A673 (cell line): Measurements from ENCODE around the gene ADAMTS12. TPM values are rescaled to one million over a fixed set of nuclear protein-coding genes. Genes with fewer than 3 reads are reported as not detected.
A peak's percentile ranks its signal among the peaks of the same experiment; 100 is the strongest.

Experiments used
- Bru-seq: library from RNA; stranded (reverse); fragments of 400-500 nt; gene quantifications from one replicate; lab custom pipeline; 2021; lab: Mats Ljungman, UMichigan
- BruChase-seq, 2 experiments: library from RNA; stranded (reverse); fragments of 400-500 nt; gene quantifications; one replicate each; lab custom pipeline; 2021; lab: Mats Ljungman, UMichigan
- BruUV-seq: library from RNA; stranded (reverse); fragments of 400-500 nt; replicated peaks from 2 replicates; lab custom pipeline; 2021; lab: Mats Ljungman, UMichigan
- CTCF ChIA-PET: fragments of 300-600 bp; sonication (Branson Sonifier 250); formaldehyde crosslinking; loops from one replicate; lab custom pipeline; 2022; ENCODE audit warnings: antibody characterized with exemption; lab: Charles Lee
- POLR2A ChIA-PET: fragments of 300-600 bp; sonication (Branson Sonifier 250); formaldehyde crosslinking; loops from one replicate; lab custom pipeline; 2022; ENCODE audit warnings: antibody characterized with exemption; ENCODE audit not compliant: low non-redundant PET; lab: Charles Lee
- DNase-seq: peaks from one replicate; pipeline ENCODE4 v3.0.0-alpha.2; 2015; ENCODE audit warnings: low spot score
- H3K27ac ChIP-seq: fragments of 200-600 bp; sonication (generic); 2 replicates; pipeline ENCODE4 v1.5.1; 2016; ENCODE audit warnings: mixed run types, low read depth, mild to moderate bottlenecking, mixed read lengths, antibody characterized with exemption, low read length; ENCODE audit not compliant: poor library complexity, severe bottlenecking
- H3K27me3 ChIP-seq: fragments of 200-600 bp; sonication (generic); replicated peaks from 2 replicates; pipeline ENCODE4 v1.6.1; 2017; ENCODE audit warnings: mixed run types, low read depth, mild to moderate bottlenecking, mixed read lengths, antibody characterized with exemption, low read length; ENCODE audit not compliant: insufficient read depth, poor library complexity
- H3K36me3 ChIP-seq: fragments of 200-600 bp; sonication (generic); 2 replicates; pipeline ENCODE4 v1.6.1; 2016; ENCODE audit warnings: mixed run types, mild to moderate bottlenecking, mixed read lengths, antibody characterized with exemption, low read length; ENCODE audit not compliant: insufficient read depth, poor library complexity, severe bottlenecking
- H3K4me1 ChIP-seq: fragments of 200-600 bp; sonication (generic); 2 replicates; pipeline ENCODE4 v1.6.1; 2017; ENCODE audit warnings: mixed run types, mild to moderate bottlenecking, mixed read lengths, antibody characterized with exemption, low read length; ENCODE audit not compliant: insufficient read depth, poor library complexity, severe bottlenecking
- H3K4me3 ChIP-seq: fragments of 200-600 bp; sonication (generic); 2 replicates; pipeline ENCODE4 v1.5.1; 2016; ENCODE audit warnings: low read depth, mixed run types, mild to moderate bottlenecking, mixed read lengths, low read length; ENCODE audit not compliant: poor library complexity, severe bottlenecking
- H3K9me3 ChIP-seq: fragments of 200-600 bp; sonication (generic); 2 replicates; pipeline ENCODE4 v1.6.1; 2016; ENCODE audit warnings: mixed run types, low read depth, mild to moderate bottlenecking, mixed read lengths, antibody characterized with exemption, low read length; ENCODE audit not compliant: poor library complexity, severe bottlenecking
- CTCF ChIP-seq: fragments of 300-800, 200-600 bp; sonication (generic); conservative IDR thresholded peaks from 2 replicates; pipeline ENCODE4 v1.5.1; 2017; ENCODE audit warnings: low read depth, mild to moderate bottlenecking, antibody characterized with exemption, low read length, moderate library complexity, mixed read lengths
- EZH2 ChIP-seq: fragments of 200-600 bp; sonication (generic); IDR thresholded peaks from 2 replicates; pipeline ENCODE4 v1.6.1; 2017; ENCODE audit warnings: borderline replicate concordance, low read depth, mild to moderate bottlenecking, mixed read lengths, antibody characterized with exemption, low read length; ENCODE audit not compliant: poor library complexity, severe bottlenecking
- intact Hi-C: fragments of 100-400 bp; cut with micrococcal nuclease; formaldehyde crosslinking; loops from one replicate; pipeline ENCODE4 v1.10.0; 2022; ENCODE audit not compliant: unreplicated experiment
- long read RNA-seq: library from polyadenylated mRNA; stranded (forward); transcript quantifications from one replicate; pipeline ENCODE4 v2.0.0, GENCODE V29; 2022
- total RNA-seq: library from RNA; stranded (reverse); gene quantifications from 2 replicates; pipeline ENCODE4 v1.2.3, GENCODE V29; 2021

ADAMTS12 gene, protein sequence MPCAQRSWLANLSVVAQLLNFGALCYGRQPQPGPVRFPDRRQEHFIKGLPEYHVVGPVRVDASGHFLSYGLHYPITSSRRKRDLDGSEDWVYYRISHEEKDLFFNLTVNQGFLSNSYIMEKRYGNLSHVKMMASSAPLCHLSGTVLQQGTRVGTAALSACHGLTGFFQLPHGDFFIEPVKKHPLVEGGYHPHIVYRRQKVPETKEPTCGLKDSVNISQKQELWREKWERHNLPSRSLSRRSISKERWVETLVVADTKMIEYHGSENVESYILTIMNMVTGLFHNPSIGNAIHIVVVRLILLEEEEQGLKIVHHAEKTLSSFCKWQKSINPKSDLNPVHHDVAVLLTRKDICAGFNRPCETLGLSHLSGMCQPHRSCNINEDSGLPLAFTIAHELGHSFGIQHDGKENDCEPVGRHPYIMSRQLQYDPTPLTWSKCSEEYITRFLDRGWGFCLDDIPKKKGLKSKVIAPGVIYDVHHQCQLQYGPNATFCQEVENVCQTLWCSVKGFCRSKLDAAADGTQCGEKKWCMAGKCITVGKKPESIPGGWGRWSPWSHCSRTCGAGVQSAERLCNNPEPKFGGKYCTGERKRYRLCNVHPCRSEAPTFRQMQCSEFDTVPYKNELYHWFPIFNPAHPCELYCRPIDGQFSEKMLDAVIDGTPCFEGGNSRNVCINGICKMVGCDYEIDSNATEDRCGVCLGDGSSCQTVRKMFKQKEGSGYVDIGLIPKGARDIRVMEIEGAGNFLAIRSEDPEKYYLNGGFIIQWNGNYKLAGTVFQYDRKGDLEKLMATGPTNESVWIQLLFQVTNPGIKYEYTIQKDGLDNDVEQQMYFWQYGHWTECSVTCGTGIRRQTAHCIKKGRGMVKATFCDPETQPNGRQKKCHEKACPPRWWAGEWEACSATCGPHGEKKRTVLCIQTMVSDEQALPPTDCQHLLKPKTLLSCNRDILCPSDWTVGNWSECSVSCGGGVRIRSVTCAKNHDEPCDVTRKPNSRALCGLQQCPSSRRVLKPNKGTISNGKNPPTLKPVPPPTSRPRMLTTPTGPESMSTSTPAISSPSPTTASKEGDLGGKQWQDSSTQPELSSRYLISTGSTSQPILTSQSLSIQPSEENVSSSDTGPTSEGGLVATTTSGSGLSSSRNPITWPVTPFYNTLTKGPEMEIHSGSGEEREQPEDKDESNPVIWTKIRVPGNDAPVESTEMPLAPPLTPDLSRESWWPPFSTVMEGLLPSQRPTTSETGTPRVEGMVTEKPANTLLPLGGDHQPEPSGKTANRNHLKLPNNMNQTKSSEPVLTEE (N-terminal part only)
- 0.76 and 0.84 TPM in 2 replicates for total RNA-seq
- Bru-seq, nascent RNA: percentile 23 among the genes with signal in this experiment
- percentile 19 among the genes with signal in this experiment for BruChase-seq, experiment 1, labeled RNA remaining after a 2-hour chase
- percentile 13 among the genes with signal in this experiment for BruChase-seq, experiment 2, labeled RNA remaining after a 6-hour chase
- long read RNA-seq: 0 reads

DNA sequence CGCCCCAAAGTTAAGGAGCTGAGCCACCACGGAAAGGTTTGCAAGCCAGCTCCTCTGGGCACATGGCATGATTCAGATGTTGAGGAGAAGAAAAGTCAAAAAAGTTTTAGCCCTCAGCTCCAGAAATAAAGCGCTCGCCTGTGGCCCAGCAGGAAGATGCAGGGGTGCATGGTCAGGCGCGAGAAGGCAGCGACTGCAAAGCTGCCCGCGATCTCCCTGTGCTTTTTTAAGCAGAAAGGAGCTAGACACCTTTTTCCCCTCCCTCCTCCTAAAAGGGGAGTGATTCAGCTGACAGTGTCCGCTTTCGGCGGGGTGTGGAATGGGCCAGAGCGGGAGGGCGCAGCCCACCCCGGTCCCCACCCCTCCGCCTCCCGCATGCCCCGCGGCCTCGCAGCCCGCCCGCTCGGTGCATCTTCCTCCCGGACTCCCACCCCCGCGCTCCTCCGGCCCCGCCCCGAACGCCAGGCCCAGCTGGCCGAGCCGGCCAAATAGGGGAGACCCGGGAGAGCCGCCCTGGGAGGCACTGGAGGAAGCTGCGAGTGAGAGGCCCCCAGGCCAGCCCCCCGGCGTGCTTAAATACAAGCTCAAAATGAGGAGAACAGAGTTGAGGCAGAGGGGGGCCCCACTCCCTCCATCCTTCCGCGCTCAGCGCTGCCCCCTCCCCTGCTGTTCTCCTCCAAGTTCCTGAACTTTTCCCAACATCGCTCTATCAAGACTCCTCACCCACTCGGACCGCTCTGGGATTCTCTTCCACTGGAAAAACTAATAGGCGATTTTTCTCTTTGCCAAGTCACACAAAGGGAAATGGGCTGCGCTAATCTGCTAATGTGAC is at the start of gene ADAMTS12:
Gene ADAMTS12, minus strand, starts transcription at position 203 of the 832 bp plus-strand sequence. Its CDS starts 134 bp downstream, at position 69.
- ChIA-PET CTCF (no interaction called here), POLR2A (no interaction called here)
- peak within 1 kb of the TSS; percentile 23 for H3K4me3 ChIP-seq
- intact Hi-C loops: no loop called here
- DNase-seq: no peak
- H3K27me3 ChIP-seq: peaks cover 56% of the 10 kb centered on the region
- BruUV-seq: no TSS peak
- no peaks in the 10 kb centered on the region for H3K36me3 ChIP-seq
- H3K27ac ChIP-seq: no peak within 1 kb of the TSS
- no peak for TF ChIP-seq EZH2
- no peak for TF ChIP-seq CTCF
- no peaks in the 10 kb centered on the region for H3K4me1 ChIP-seq
- H3K9me3 ChIP-seq: no peaks in the 10 kb centered on the region

DNA sequence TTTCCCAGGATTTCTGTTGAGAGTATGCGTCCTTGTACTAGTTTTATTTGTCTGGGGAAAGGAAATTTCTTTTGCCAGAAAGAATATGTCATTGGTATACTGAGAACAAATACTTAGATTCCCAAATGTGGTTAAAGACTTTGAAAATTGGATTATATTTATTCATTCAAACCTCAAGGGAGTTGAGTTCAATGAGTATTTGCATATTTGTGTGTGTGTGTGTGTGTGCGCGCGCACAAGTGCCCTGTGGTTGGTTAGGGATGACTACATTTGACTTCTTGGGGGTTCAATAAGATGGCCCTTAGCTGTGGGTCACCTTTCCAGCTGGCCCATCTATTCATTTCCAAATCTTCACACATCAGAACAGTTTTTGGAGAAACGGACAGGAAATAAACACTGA is 49.3 kb upstream of the ADAMTS12 start:
- DNase-seq: peak; percentile 8
- peaks cover 88% of the 10 kb centered on the region for H3K27me3 ChIP-seq
- no peaks in the 10 kb centered on the region for H3K36me3 ChIP-seq
- no peak overlapping the region for H3K27ac ChIP-seq
- BruUV-seq: no TSS peak
- ChIA-PET POLR2A (no interaction called here), CTCF (no interaction called here)
- H3K9me3 ChIP-seq: no peaks in the 10 kb centered on the region
- no peaks in the 10 kb centered on the region for H3K4me1 ChIP-seq
- H3K4me3 ChIP-seq: no peak overlapping the region
- TF ChIP-seq CTCF (no peak), EZH2 (no peak)
- intact Hi-C loops: no loop called here
